Psoas muscle (tissue), 8 donors: Measurements from ENCODE around the gene AKAP7. TPM values are rescaled to one million over a fixed set of nuclear protein-coding genes. Genes with fewer than 3 reads are reported as not detected.

Source experiments
- ATAC-seq, 4 donors: fragments of 200-7000 bp; cut with Tn5 transposase; one replicate each; pipeline ENCODE4 v1.9.1; 2020; ENCODE audit warnings: moderate library complexity in 3 of 4, mild to moderate bottlenecking in 2 of 4
- DNase-seq, 2 donors: peaks; one replicate each; pipeline ENCODE4 v3.0.0-alpha.2; 2020
- H3K27ac ChIP-seq: fragments of 200-600 bp; one replicate; pipeline ENCODE4 v1.8.0; 2022
- H3K27me3 ChIP-seq, 3 donors: fragments of 200-600 bp in 1 of 3; one replicate each; pipeline versions ENCODE4 v1.6.1 to v1.8.0; 2013 to 2022; ENCODE audit warnings: low read length in 2 of 3, mild to moderate bottlenecking in 2 of 3, moderate library complexity in 1 of 3; ENCODE audit not compliant: insufficient read depth in 3 of 3
- H3K36me3 ChIP-seq, 2 donors: fragments of 200-600 bp in 1 of 2; one replicate each; pipeline versions ENCODE4 v1.6.1 to v1.8.0; 2013 to 2022; ENCODE audit warnings: low read depth in 1 of 2, mild to moderate bottlenecking in 1 of 2, moderate library complexity in 1 of 2; ENCODE audit not compliant: insufficient read depth in 1 of 2
- H3K4me1 ChIP-seq: fragments of 200-600 bp; one replicate; pipeline ENCODE4 v1.8.0; 2022
- H3K4me3 ChIP-seq: fragments of 200-600 bp; one replicate; pipeline ENCODE4 v1.8.0; 2022; ENCODE audit warnings: mild to moderate bottlenecking
- H3K9me3 ChIP-seq: fragments of 200-600 bp; one replicate; pipeline ENCODE4 v1.8.0; 2022
- WGBS, 3 donors: extraction: QIAGEN DNeasy Blood & Tissue Kit; methylation state at CpG; one replicate each; pipeline versions ENCODE4 v1.1.6 to v1.1.7; 2013; 5-methylcytosine and 5-hydroxymethylcytosine counted together
- intact Hi-C, 2 donors: fragments of 100-400 bp; cut with DNase I; formaldehyde crosslinking; loops; one replicate each; pipeline versions ENCODE4 v1.11.0 to v1.14.2; 2022
- polyA plus RNA-seq, 3 donors: library from polyadenylated mRNA; stranded (reverse); fragments of 200-250 nt; gene quantifications; one replicate each; pipeline ENCODE4 v1.2.3, GENCODE V29; 2013
- total RNA-seq, 4 donors: library from RNA; stranded (reverse); fragmentation: NEBNext Ultra II Directional in 2 of 4; extraction: Animal tissue kit (Norgen Biotek cat#: 25700) in 2 of 4; gene quantifications; one replicate each; pipeline versions ENCODE4 v1.2.1 to v1.2.4, GENCODE V29; 2021 to 2023
- TF ChIP-seq, protein P1 (sequence below): fragments of 200-600 bp; IDR thresholded peaks from one replicate; pipeline ENCODE4 v1.8.0; 2022; ENCODE audit warnings: antibody characterized with exemption
- donor health status: healthy with polysubstance abuse.
- donor health status: DM: no; HTN: no; CAD: no; lungs with moderate emphysema.
- donor health status: Bipolar disorder and iron deficiency.
- donor health status: healthy.
- donor health status: DM: yes; HTN: yes; CAD: no.
- donor health status: DM: no; HTN: no; CAD: no.
- donor health status: DM: no; HTN: no; CAD: no.
- donor health status: DM: yes; HTN: yes; CAD: no.

The AKAP7 gene
- total and polyA plus RNA-seq, 7 donors, result 1.3 to 11.5 (median 9.8) TPM

DNA sequence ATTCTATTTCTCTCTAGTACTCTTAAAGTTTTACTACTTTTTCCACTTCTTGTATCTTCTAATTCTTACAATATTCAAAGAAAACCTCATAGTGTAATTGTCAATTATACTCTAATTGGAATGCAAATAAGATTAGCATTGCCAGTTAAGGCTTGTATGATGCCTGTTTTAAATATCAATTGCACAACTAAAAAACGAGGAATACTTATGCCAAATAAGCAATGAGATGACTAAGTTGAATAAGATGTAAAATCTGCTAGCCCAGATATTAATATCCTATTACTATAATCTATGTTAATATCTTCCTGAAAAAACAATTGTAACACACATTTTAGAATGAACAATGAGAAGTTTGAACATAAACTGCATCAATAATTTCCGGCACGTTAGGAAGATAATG, 13.3 kb upstream of the AKAP7 start:
- Histone ChIP-seq H3K4me1 (no peaks in the 10 kb centered on the region), H3K27ac (no peak overlapping the region), H3K27me3 (no peaks in the 10 kb centered on the region), H3K9me3 (no peaks in the 10 kb centered on the region), H3K36me3 (no peaks in the 10 kb centered on the region), H3K4me3 (no peak overlapping the region)
- WGBS, 3 donors, result 42 to 65% (median 60%) methylated on average over 3 of the region's 3 CpGs
- DNase-seq (no peak), ATAC-seq (no peak)
- intact Hi-C loops, result no loop called here
- TF ChIP-seq, protein P1, sequence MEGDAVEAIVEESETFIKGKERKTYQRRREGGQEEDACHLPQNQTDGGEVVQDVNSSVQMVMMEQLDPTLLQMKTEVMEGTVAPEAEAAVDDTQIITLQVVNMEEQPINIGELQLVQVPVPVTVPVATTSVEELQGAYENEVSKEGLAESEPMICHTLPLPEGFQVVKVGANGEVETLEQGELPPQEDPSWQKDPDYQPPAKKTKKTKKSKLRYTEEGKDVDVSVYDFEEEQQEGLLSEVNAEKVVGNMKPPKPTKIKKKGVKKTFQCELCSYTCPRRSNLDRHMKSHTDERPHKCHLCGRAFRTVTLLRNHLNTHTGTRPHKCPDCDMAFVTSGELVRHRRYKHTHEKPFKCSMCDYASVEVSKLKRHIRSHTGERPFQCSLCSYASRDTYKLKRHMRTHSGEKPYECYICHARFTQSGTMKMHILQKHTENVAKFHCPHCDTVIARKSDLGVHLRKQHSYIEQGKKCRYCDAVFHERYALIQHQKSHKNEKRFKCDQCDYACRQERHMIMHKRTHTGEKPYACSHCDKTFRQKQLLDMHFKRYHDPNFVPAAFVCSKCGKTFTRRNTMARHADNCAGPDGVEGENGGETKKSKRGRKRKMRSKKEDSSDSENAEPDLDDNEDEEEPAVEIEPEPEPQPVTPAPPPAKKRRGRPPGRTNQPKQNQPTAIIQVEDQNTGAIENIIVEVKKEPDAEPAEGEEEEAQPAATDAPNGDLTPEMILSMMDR, result no peak

DNA sequence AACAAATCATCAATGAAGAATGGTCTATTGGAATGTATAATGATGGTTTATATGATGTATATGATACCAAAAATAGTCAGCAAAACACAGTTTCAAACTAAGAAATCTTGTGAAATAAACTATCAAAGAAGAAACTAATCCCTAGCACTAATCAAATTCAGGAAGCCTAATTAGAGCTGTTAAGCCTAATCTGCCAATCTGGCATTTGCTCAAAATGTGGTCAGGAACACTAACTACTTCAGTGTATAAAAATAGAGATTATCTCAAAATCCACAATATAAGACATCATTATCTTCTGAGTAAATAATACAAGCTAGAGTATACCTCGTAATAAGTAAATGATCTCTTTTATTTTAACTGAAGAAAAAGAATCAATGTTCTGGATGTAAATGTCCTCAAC, 12.8 kb upstream of the AKAP7 start:
- TF ChIP-seq, protein P1, result no peak
- no peaks in the 10 kb centered on the region for H3K36me3 ChIP-seq
- H3K4me1 ChIP-seq, result no peaks in the 10 kb centered on the region
- DNase-seq, result no peak
- no peaks in the 10 kb centered on the region for H3K9me3 ChIP-seq
- H3K27me3 ChIP-seq, result no peaks in the 10 kb centered on the region
- H3K27ac ChIP-seq, result no peak overlapping the region
- no peak overlapping the region for H3K4me3 ChIP-seq
- intact Hi-C loops, result no loop called here
- ATAC-seq, result no peak
- 77 to 82% (median 77%) methylated on average over 1 of the region's 1 CpG for WGBS, 3 donors

DNA sequence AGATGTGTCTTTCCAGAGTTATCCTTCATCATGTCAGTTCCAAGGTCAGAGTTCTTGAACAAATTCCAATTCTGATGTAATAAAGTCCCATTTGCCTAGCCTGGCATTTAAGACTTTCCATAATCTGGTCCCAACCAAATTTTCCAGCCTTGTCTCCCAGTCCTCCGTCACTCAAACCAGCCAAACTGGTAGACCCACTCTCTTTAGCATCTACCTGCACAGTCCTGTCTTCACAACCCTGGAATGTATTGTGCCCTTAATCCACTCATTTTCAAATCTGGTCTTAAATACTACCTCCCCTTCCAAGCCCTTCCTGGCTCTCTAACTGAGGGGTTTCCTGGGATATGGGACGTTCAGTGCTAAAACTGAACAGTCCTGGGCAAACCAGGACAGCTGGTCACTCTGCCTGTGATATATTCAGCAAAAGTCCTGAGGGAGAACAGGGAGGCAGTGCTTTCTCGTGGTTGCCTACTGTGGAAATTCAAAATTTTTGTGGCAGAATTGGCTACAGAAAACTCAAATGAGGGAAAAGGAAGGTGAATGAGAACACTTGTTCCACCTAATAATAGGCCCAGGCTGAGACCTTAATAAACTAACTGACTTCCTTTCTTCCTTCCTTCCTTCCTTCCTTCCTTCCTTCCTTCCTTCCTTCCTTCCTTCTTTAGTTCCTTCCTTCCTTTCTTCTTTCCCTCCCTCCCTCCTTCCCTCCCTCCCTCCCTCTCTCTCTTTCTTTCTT, 10.8 kb upstream of the AKAP7 start:
- H3K36me3 ChIP-seq, result no peaks in the 10 kb centered on the region
- intact Hi-C loops, result no loop called here
- H3K27ac ChIP-seq, result no peak overlapping the region
- DNase-seq, result no peak
- TF ChIP-seq, protein P1, result no peak
- H3K4me1 ChIP-seq, result no peaks in the 10 kb centered on the region
- 34 to 63% (median 46%) methylated on average over 3 of the region's 3 CpGs for WGBS, 3 donors
- ATAC-seq, result no peak
- H3K4me3 ChIP-seq, result no peak overlapping the region
- H3K9me3 ChIP-seq, result no peaks in the 10 kb centered on the region
- H3K27me3 ChIP-seq, result no peaks in the 10 kb centered on the region

GRCh38 chr6:131125431-131125830, 9.8 kb upstream of the AKAP7 start:
- Histone ChIP-seq H3K36me3 (no peaks in the 10 kb centered on the region), H3K27ac (no peak overlapping the region), H3K4me3 (no peak overlapping the region), H3K9me3 (no peaks in the 10 kb centered on the region), H3K27me3 (no peaks in the 10 kb centered on the region), H3K4me1 (no peaks in the 10 kb centered on the region)
- intact Hi-C loops, result no loop called here
- DNase-seq (no peak), ATAC-seq (no peak)
- TF ChIP-seq, protein P1, result no peak
- 98 to 100% (median 100%) methylated on average over 1 of the region's 1 CpG for WGBS, 3 donors
